Liver (tissue), 9 donors: ENCODE results near the gene CREB3L1. TPM values are rescaled to one million over a fixed set of nuclear protein-coding genes. Genes with fewer than 3 reads are reported as not detected.

Experiments
- DNase-seq: peaks from one replicate; pipeline ENCODE4 v3.0.0-alpha.2; 2017; ENCODE audit warnings: low spot score
- H3K27ac ChIP-seq, 2 donors: one replicate each; pipeline ENCODE4 v1.7.0; 2013; ENCODE audit warnings: inconsistent platforms in 2 of 2, low read length in 2 of 2, control low read depth in 1 of 2, low read depth in 1 of 2, mild to moderate bottlenecking in 1 of 2
- H3K27me3 ChIP-seq, 4 donors: one replicate each; pipeline versions ENCODE4 v1.6.1 to v1.7.0; 2013; ENCODE audit warnings: low read length in 3 of 4, inconsistent platforms in 1 of 4, mild to moderate bottlenecking in 1 of 4, moderate library complexity in 1 of 4; ENCODE audit not compliant: control insufficient read depth in 4 of 4, insufficient read depth in 4 of 4
- H3K36me3 ChIP-seq, 4 donors: one replicate each; pipeline versions ENCODE4 v1.6.1 to v1.7.0; 2013; ENCODE audit warnings: low read length in 3 of 4, mild to moderate bottlenecking in 3 of 4, low read depth in 1 of 4, moderate library complexity in 1 of 4; ENCODE audit not compliant: control insufficient read depth in 4 of 4, insufficient read depth in 3 of 4
- H3K4me1 ChIP-seq, 4 donors: one replicate each; pipeline versions ENCODE4 v1.6.1 to v1.7.0; 2013; ENCODE audit warnings: low read length in 3 of 4, mild to moderate bottlenecking in 3 of 4, moderate library complexity in 1 of 4; ENCODE audit not compliant: control insufficient read depth in 4 of 4, insufficient read depth in 4 of 4
- H3K4me3 ChIP-seq, 3 donors: one replicate each; pipeline versions ENCODE4 v1.6.1 to v1.7.0; 2013; ENCODE audit warnings: low read length in 3 of 3, control low read depth in 1 of 3, low read depth in 1 of 3, mild to moderate bottlenecking in 1 of 3
- H3K9ac ChIP-seq, 2 donors: one replicate each; pipeline ENCODE4 v1.7.0; 2013; ENCODE audit warnings: low read length in 2 of 2, mild to moderate bottlenecking in 2 of 2, moderate library complexity in 2 of 2, control low read depth in 1 of 2, low read depth in 1 of 2
- H3K9me3 ChIP-seq, 4 donors: one replicate each; pipeline versions ENCODE4 v1.6.1 to v1.7.0; 2013; ENCODE audit warnings: low read length in 3 of 4; ENCODE audit not compliant: control insufficient read depth in 4 of 4
- FOXA1 ChIP-seq: IDR thresholded peaks from 2 replicates; pipeline ENCODE4 v1.6.1; 2016; ENCODE audit warnings: antibody characterized with exemption
- FOXA2 ChIP-seq: IDR thresholded peaks from 2 replicates; pipeline ENCODE4 v1.6.1; 2016; ENCODE audit warnings: antibody characterized with exemption
- NR2F2 ChIP-seq: IDR thresholded peaks from 2 replicates; pipeline ENCODE4 v1.6.1; 2016; ENCODE audit warnings: antibody characterized with exemption
- RXRA ChIP-seq, 2 donors: IDR thresholded peaks; 2 replicates each; pipeline ENCODE4 v1.6.1; 2017 to 2018; ENCODE audit warnings: antibody characterized with exemption in 2 of 2, mild to moderate bottlenecking in 1 of 2
- SP1 ChIP-seq: IDR thresholded peaks from 2 replicates; pipeline ENCODE4 v1.6.1; 2018; ENCODE audit warnings: antibody characterized with exemption, mild to moderate bottlenecking
- TAF1 ChIP-seq: conservative IDR thresholded peaks from 2 replicates; pipeline ENCODE4 v1.6.1; 2016; ENCODE audit warnings: antibody characterized with exemption, mild to moderate bottlenecking
- WGBS: extraction: QIAGEN DNeasy Blood & Tissue Kit; methylation state at CpG from one replicate; pipeline ENCODE4 v1.1.7; 2013; 5-methylcytosine and 5-hydroxymethylcytosine counted together
- polyA plus RNA-seq, 2 donors: library from polyadenylated mRNA; stranded (reverse) in 1 of 2; unstranded in 1 of 2; fragments of 200-250 nt in 1 of 2; fragments of >200 nt in 1 of 2; fragmentation: Nextera tagmentation in 1 of 2; extraction: Ambion mirVana in 1 of 2; gene quantifications; one replicate each; pipeline versions ENCODE4 v1.2.1 to v1.2.3, GENCODE V29; 2013 to 2015
- total RNA-seq, 2 donors: library from RNA; depleted of rRNA; stranded (reverse); fragments of >200 nt; gene quantifications; one replicate each; pipeline ENCODE4 v1.2.3, GENCODE V29; 2014
- TF ChIP-seq, protein P1 (sequence below): IDR thresholded peaks from 2 replicates; pipeline ENCODE4 v1.6.1; 2016; ENCODE audit warnings: antibody characterized with exemption
- TF ChIP-seq, protein P2 (sequence below): IDR thresholded peaks from 2 replicates; pipeline ENCODE4 v1.6.1; 2016; ENCODE audit warnings: antibody characterized with exemption
- TF ChIP-seq, protein P3 (sequence below): IDR thresholded peaks from 2 replicates; pipeline ENCODE4 v1.6.1; 2016; ENCODE audit warnings: antibody characterized with exemption
- TF ChIP-seq, protein P4 (sequence below): fragments of 150-350 bp; IDR thresholded peaks from 2 replicates; pipeline ENCODE4 v1.5.1; 2017; ENCODE audit warnings: improper control_type of control experiment, low read depth, low read length; ENCODE audit not compliant: missing input control
- donor health status: healthy.
- donor health status: healthy.
- donor health status: healthy.
- donor health status: healthy.
- donor health status: healthy.

Gene CREB3L1
- total and polyA plus RNA-seq, 4 donors, result 0.14 to 1.3 (median 0.33) TPM

DNA sequence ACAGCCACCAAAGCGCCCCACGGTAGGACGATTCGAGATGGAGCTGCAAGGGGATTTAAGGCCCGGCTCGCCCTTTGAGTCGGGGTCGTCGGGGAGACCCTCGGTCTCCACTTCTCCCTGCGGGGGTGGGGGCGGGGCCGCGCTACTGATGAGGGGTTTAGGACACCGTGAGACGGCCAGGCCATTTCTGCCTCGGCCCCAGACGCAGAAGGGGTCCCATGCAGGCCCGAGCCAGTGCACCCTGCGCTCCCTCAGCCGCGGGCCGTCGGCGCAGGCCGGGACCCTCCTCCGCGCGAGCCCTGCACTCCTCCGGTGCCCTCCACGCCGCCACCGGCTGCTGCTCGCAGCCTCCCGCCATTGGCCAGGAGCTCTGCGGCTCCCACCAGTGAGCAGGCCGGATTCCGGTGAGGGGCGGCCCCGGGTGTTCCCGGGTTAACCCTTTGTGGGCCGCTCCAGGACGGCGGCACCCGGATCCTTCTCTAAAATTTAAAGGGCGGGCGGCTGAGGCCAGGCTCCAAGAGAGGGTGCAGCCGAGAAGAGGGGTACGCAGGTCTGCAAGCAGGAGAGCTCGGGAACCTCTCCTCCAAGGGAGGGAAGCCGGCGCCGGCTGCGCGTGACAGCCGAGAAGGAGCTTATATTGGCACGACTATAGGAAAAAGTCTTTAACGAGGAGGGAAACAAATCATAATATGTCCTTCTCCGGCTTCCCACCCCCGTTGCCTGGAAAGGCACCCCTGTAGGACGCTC is 18.0 kb downstream of the CREB3L1 start:
- TF ChIP-seq, protein P1, sequence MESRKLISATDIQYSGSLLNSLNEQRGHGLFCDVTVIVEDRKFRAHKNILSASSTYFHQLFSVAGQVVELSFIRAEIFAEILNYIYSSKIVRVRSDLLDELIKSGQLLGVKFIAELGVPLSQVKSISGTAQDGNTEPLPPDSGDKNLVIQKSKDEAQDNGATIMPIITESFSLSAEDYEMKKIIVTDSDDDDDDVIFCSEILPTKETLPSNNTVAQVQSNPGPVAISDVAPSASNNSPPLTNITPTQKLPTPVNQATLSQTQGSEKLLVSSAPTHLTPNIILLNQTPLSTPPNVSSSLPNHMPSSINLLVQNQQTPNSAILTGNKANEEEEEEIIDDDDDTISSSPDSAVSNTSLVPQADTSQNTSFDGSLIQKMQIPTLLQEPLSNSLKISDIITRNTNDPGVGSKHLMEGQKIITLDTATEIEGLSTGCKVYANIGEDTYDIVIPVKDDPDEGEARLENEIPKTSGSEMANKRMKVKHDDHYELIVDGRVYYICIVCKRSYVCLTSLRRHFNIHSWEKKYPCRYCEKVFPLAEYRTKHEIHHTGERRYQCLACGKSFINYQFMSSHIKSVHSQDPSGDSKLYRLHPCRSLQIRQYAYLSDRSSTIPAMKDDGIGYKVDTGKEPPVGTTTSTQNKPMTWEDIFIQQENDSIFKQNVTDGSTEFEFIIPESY, result no peak
- TF ChIP-seq, protein P2, sequence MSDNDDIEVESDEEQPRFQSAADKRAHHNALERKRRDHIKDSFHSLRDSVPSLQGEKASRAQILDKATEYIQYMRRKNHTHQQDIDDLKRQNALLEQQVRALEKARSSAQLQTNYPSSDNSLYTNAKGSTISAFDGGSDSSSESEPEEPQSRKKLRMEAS, result no peak
- TF ChIP-seq FOXA2 (no peak), SP1 (peak; percentile 11), TAF1 (no peak), NR2F2 (no peak)
- TF ChIP-seq, protein P3, sequence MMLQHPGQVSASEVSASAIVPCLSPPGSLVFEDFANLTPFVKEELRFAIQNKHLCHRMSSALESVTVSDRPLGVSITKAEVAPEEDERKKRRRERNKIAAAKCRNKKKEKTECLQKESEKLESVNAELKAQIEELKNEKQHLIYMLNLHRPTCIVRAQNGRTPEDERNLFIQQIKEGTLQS, result no peak
- TF ChIP-seq, protein P4, sequence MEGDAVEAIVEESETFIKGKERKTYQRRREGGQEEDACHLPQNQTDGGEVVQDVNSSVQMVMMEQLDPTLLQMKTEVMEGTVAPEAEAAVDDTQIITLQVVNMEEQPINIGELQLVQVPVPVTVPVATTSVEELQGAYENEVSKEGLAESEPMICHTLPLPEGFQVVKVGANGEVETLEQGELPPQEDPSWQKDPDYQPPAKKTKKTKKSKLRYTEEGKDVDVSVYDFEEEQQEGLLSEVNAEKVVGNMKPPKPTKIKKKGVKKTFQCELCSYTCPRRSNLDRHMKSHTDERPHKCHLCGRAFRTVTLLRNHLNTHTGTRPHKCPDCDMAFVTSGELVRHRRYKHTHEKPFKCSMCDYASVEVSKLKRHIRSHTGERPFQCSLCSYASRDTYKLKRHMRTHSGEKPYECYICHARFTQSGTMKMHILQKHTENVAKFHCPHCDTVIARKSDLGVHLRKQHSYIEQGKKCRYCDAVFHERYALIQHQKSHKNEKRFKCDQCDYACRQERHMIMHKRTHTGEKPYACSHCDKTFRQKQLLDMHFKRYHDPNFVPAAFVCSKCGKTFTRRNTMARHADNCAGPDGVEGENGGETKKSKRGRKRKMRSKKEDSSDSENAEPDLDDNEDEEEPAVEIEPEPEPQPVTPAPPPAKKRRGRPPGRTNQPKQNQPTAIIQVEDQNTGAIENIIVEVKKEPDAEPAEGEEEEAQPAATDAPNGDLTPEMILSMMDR, result no peak
- peak; percentile 70 for DNase-seq
- no peaks in the 10 kb centered on the region for H3K36me3 ChIP-seq
- peaks cover 0 to 12% (median 6%) of the 10 kb centered on the region in 4 donors for H3K27me3 ChIP-seq
- no peak overlapping the region for H3K9ac ChIP-seq
- H3K4me1 ChIP-seq, result peaks cover 2 to 11% (median 3%) of the 10 kb centered on the region in 4 donors
- 8% methylated on average over 61 of the region's 61 CpGs for WGBS
- peak overlapping the region in 2 of 3 donors; percentile 16 to 22 for H3K4me3 ChIP-seq
- H3K27ac ChIP-seq, result no peak overlapping the region
- H3K9me3 ChIP-seq, result no peaks in the 10 kb centered on the region

DNA sequence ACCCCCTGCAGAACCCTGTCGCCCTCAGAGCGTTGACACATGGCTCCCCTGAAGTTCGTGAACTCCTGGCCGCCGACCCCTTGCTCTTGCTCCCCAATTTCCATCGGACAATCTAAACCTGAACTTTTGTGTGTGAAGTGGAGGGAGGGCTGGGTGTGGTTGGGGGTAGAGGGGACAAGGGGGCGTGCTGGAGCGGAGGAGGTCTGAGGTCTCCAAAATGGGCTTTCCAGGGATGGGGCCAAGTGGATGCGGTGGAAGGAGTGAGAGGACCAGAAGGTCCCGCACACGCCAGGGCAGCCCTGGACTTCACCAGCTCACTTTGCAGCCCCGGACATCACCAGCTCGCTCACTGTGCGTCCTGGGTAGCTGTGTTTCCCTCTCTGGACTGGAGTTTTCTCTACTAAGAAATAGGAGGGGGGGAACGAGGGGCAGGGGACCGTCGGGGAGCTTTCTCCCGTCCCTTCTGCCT is 18.6 kb downstream of the CREB3L1 start:
- H3K9ac ChIP-seq, result no peak overlapping the region

More for the DNA sequence above, 18.6 kb downstream of the CREB3L1 start:
- Histone ChIP-seq H3K9me3 (no peaks in the 10 kb centered on the region), H3K4me3 (peak overlapping the region in 1 of 3 donors; percentile 22), H3K36me3 (no peaks in the 10 kb centered on the region), H3K4me1 (peaks cover 2 to 11% (median 3%) of the 10 kb centered on the region in 4 donors), H3K27ac (no peak overlapping the region), H3K27me3 (peaks cover 0 to 12% (median 6%) of the 10 kb centered on the region in 4 donors)
- TF ChIP-seq NR2F2 (no peak), FOXA2 (no peak), RXRA (IDR thresholded peaks at IDR 0.05) (peak in 1 of 2 donors; percentile 55), FOXA1 (no peak), TAF1 (no peak)
- TF ChIP-seq, protein P2, result no peak
- TF ChIP-seq, protein P3, result no peak
- DNase-seq, result no peak
- 25% methylated on average over 18 of the region's 18 CpGs for WGBS
